ENCODE measurements around the gene ASF1B. TPM values are rescaled to one million over a fixed set of nuclear protein-coding genes. Genes with fewer than 3 reads are reported as not detected.

Gene ASF1B
- total RNA-seq, 1 experiment from 2014 or later: 38.4 TPM

- no peak for TF ChIP-seq HMGXB4 (CRISPR knock-in tag; IDR thresholded peaks at IDR 0.05)
Observed at GRCh38 chr19:14089412-14089661, 47.1 kb downstream of the ASF1B start (continued).

- Mint-ChIP-seq H3K9me3 (peaks cover 9% of the 10 kb centered on the region), H3K27ac (no peak overlapping the region), H3K4me1 (peaks cover 16% of the 10 kb centered on the region), H3K36me3 (peaks cover 27% of the 10 kb centered on the region), H3K27me3 (ENCODE audit: low read depth) (peaks cover 28% of the 10 kb centered on the region), H3K4me3 (peak overlapping the region; percentile 80)
- no peak for DNase-seq (ENCODE audit: low spot score)
- POLR2A ChIA-PET: no interaction called here
- no peak for ATAC-seq
- CTCF ChIA-PET: interaction anchor here (0.6 to 1.3 kb wide), 6 partner anchors 16 to 324 kb away, joined by 3 to 4 read pairs (median 4); partner anchors contain the start of gene MISP3
- TF ChIP-seq, protein P1, sequence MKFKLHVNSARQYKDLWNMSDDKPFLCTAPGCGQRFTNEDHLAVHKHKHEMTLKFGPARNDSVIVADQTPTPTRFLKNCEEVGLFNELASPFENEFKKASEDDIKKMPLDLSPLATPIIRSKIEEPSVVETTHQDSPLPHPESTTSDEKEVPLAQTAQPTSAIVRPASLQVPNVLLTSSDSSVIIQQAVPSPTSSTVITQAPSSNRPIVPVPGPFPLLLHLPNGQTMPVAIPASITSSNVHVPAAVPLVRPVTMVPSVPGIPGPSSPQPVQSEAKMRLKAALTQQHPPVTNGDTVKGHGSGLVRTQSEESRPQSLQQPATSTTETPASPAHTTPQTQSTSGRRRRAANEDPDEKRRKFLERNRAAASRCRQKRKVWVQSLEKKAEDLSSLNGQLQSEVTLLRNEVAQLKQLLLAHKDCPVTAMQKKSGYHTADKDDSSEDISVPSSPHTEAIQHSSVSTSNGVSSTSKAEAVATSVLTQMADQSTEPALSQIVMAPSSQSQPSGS (CRISPR knock-in tag; IDR thresholded peaks at IDR 0.05; ENCODE audit: borderline replicate concordance, low read depth): no peak
- TF ChIP-seq ZBTB43 (CRISPR knock-in tag; IDR thresholded peaks at IDR 0.05) (no peak), MYBL2 (CRISPR knock-in tag; IDR thresholded peaks at IDR 0.05) (no peak), GTF2I (CRISPR knock-in tag; conservative IDR thresholded peaks at IDR 0.05) (no peak), ZMAT4 (CRISPR knock-in tag; IDR thresholded peaks at IDR 0.05) (no peak), PREB (CRISPR knock-in tag; IDR thresholded peaks at IDR 0.05; ENCODE audit: borderline replicate concordance) (no peak), ATF1 (CRISPR knock-in tag; IDR thresholded peaks at IDR 0.05) (no peak), CBFB (CRISPR knock-in tag; IDR thresholded peaks at IDR 0.05; ENCODE audit: low read depth) (no peak), HMGXB4 (CRISPR knock-in tag; IDR thresholded peaks at IDR 0.05) (no peak), OVOL2 (CRISPR knock-in tag; IDR thresholded peaks at IDR 0.05; ENCODE audit: borderline replicate concordance) (no peak), NR3C1 (CRISPR knock-in tag; conservative IDR thresholded peaks at IDR 0.05; ENCODE audit: low read depth) (no peak), TCF7 (CRISPR knock-in tag; IDR thresholded peaks at IDR 0.05; ENCODE audit: low read depth) (no peak), ESRRA (CRISPR knock-in tag; IDR thresholded peaks at IDR 0.05; ENCODE audit: borderline replicate concordance) (no peak), EMX1 (CRISPR knock-in tag; IDR thresholded peaks at IDR 0.05) (no peak)
- TF ChIP-seq, protein P2, sequence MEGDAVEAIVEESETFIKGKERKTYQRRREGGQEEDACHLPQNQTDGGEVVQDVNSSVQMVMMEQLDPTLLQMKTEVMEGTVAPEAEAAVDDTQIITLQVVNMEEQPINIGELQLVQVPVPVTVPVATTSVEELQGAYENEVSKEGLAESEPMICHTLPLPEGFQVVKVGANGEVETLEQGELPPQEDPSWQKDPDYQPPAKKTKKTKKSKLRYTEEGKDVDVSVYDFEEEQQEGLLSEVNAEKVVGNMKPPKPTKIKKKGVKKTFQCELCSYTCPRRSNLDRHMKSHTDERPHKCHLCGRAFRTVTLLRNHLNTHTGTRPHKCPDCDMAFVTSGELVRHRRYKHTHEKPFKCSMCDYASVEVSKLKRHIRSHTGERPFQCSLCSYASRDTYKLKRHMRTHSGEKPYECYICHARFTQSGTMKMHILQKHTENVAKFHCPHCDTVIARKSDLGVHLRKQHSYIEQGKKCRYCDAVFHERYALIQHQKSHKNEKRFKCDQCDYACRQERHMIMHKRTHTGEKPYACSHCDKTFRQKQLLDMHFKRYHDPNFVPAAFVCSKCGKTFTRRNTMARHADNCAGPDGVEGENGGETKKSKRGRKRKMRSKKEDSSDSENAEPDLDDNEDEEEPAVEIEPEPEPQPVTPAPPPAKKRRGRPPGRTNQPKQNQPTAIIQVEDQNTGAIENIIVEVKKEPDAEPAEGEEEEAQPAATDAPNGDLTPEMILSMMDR (IDR thresholded peaks at IDR 0.05): no peak
Observed at GRCh38 chr19:14088634-14089411, 47.6 kb downstream of the ASF1B start.

All from WTC11 (cell line).